ENCODE measurements around the gene SAMM50. TPM values are rescaled to one million over a fixed set of nuclear protein-coding genes. Genes with fewer than 3 reads are reported as not detected.

SAMM50 gene
- total and polyA plus RNA-seq, 2 experiments from 2014 or later, result 58.6 to 60.3 TPM

DNA sequence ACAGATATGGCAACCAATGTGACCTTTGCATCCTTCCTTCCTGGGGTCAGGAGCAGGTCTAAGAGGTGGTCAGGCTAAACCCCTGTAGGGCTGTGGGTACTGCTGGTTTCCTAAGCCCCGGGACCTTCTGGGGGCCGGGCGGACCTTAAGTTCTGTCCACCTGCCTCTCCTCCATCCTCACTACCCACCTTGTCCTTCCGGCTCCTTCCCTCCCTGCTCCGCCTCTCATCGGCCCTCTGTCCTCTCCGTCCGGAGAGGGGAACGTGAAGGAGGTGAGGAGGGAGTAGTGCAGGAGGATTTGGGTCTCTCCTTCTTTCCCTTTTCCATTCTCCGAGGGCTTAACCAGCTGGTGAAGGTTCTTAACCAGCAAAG lies 40.5 kb downstream of the SAMM50 start (continued):
- TF ChIP-seq, protein P1, sequence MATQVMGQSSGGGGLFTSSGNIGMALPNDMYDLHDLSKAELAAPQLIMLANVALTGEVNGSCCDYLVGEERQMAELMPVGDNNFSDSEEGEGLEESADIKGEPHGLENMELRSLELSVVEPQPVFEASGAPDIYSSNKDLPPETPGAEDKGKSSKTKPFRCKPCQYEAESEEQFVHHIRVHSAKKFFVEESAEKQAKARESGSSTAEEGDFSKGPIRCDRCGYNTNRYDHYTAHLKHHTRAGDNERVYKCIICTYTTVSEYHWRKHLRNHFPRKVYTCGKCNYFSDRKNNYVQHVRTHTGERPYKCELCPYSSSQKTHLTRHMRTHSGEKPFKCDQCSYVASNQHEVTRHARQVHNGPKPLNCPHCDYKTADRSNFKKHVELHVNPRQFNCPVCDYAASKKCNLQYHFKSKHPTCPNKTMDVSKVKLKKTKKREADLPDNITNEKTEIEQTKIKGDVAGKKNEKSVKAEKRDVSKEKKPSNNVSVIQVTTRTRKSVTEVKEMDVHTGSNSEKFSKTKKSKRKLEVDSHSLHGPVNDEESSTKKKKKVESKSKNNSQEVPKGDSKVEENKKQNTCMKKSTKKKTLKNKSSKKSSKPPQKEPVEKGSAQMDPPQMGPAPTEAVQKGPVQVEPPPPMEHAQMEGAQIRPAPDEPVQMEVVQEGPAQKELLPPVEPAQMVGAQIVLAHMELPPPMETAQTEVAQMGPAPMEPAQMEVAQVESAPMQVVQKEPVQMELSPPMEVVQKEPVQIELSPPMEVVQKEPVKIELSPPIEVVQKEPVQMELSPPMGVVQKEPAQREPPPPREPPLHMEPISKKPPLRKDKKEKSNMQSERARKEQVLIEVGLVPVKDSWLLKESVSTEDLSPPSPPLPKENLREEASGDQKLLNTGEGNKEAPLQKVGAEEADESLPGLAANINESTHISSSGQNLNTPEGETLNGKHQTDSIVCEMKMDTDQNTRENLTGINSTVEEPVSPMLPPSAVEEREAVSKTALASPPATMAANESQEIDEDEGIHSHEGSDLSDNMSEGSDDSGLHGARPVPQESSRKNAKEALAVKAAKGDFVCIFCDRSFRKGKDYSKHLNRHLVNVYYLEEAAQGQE (IDR thresholded peaks at IDR 0.05; ENCODE audit: unreplicated experiment), result no peak
- no peak for TF ChIP-seq EZH2phosphoT487 (IDR thresholded peaks at IDR 0.05; ENCODE audit: unreplicated experiment)
- no peak for TF ChIP-seq NANOG (IDR thresholded peaks at IDR 0.05; ENCODE audit: borderline replicate concordance)

DNA sequence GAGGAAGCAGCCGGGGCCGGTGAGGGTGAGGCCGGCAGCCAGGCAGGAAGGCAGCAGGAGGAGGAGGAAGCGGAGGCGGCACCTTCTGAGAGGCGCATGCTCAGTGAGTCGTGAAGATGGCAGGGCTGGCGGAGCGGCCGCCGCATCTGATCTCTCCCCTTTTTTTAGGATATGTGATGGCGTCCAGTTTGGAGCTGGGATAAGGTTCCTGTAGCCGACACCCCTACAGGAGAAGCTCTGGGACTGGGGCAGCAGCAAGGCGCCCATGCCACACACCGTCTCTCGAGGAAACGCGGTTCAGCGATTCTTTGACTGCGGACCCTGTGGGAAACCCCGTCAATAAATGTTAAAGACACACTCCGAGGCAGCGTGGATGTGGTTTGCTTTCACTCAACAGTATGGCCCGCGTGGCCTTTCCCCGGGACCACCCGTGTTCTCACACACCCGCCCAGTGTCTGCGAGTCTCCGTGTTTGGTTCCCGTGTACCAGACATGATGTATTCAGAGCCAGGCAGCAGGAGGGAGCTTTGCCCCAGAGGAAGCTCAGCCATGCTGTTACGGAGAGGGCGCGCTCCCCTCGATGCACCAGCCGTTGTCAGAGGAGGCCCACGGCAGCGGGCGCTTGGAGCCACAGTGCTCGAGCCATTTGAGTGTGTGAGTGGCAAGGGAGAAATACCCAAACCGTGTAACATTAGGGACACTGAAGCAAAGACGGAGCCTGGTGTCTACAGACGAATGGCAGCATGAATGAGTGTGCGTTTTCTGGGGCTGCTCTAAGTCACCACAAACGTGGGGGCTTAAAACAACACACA lies 41.1 kb downstream of the SAMM50 start:
- H3K27ac ChIP-seq (ENCODE audit: low read depth), result peak overlapping the region; percentile 55; the same call in 1 of the 2 replicates
- no peak overlapping the region for H2AFZ ChIP-seq
- H3K4me1 ChIP-seq (ENCODE audit: insufficient read depth), result no peaks in the 10 kb centered on the region
- no peaks in the 10 kb centered on the region for H3K9me3 Mint-ChIP-seq
- H3K9me2 ChIP-seq (ENCODE audit: insufficient read depth), result no peaks in the 10 kb centered on the region
- peaks cover 10% of the 10 kb centered on the region; the same call in 2 of the 3 replicates for H3K4me1 Mint-ChIP-seq
- no peaks in the 10 kb centered on the region; the same call in none of the 2 replicates for H4K20me1 ChIP-seq (replicated peaks; ENCODE audit: insufficient read depth)
- H3F3A ChIP-seq (replicated peaks; ENCODE audit: low read depth), result 0 out of 2 replicates have a peak, but pooled peaks cover 7% of the 10 kb centered on the region
- no peak for ATAC-seq
- peaks cover 62% of the 10 kb centered on the region for H3K36me3 Mint-ChIP-seq (ENCODE audit: low read depth)
- H3K36me3 ChIP-seq (ENCODE audit: insufficient read depth), result peaks cover 8% of the 10 kb centered on the region; the same call in 1 of the 2 replicates
- no peak for DNase-seq (ENCODE audit: low spot score)
- no peak overlapping the region for H3K4me3 ChIP-seq
- H3K27ac Mint-ChIP-seq, result peak overlapping the region; percentile 56
- H3K79me2 ChIP-seq (replicated peaks; ENCODE audit: insufficient read depth), result 0 out of 2 replicates have a peak, but pooled peaks cover 3% of the 10 kb centered on the region
- H3K27me3 Mint-ChIP-seq (ENCODE audit: insufficient read depth, low read depth, poor library complexity), result peaks cover 7% of the 10 kb centered on the region
- H3K4me2 ChIP-seq, result no peak overlapping the region
- no peaks in the 10 kb centered on the region for H3K27me3 ChIP-seq (ENCODE audit: insufficient read depth)
- H3K4me3 Mint-ChIP-seq, result no peak overlapping the region
- no peak for TF ChIP-seq CREB1 (CRISPR knock-in tag; IDR thresholded peaks at IDR 0.05; ENCODE audit: low read depth)
- no peak for TF ChIP-seq POLR2AphosphoS5 (IDR thresholded peaks at IDR 0.05; ENCODE audit: low read depth)
- TF ChIP-seq ZNF114 (CRISPR knock-in tag; IDR thresholded peaks at IDR 0.05), result no peak
- TF ChIP-seq EZH2phosphoT487 (IDR thresholded peaks at IDR 0.05; ENCODE audit: unreplicated experiment), result no peak
- TF ChIP-seq, protein P2, sequence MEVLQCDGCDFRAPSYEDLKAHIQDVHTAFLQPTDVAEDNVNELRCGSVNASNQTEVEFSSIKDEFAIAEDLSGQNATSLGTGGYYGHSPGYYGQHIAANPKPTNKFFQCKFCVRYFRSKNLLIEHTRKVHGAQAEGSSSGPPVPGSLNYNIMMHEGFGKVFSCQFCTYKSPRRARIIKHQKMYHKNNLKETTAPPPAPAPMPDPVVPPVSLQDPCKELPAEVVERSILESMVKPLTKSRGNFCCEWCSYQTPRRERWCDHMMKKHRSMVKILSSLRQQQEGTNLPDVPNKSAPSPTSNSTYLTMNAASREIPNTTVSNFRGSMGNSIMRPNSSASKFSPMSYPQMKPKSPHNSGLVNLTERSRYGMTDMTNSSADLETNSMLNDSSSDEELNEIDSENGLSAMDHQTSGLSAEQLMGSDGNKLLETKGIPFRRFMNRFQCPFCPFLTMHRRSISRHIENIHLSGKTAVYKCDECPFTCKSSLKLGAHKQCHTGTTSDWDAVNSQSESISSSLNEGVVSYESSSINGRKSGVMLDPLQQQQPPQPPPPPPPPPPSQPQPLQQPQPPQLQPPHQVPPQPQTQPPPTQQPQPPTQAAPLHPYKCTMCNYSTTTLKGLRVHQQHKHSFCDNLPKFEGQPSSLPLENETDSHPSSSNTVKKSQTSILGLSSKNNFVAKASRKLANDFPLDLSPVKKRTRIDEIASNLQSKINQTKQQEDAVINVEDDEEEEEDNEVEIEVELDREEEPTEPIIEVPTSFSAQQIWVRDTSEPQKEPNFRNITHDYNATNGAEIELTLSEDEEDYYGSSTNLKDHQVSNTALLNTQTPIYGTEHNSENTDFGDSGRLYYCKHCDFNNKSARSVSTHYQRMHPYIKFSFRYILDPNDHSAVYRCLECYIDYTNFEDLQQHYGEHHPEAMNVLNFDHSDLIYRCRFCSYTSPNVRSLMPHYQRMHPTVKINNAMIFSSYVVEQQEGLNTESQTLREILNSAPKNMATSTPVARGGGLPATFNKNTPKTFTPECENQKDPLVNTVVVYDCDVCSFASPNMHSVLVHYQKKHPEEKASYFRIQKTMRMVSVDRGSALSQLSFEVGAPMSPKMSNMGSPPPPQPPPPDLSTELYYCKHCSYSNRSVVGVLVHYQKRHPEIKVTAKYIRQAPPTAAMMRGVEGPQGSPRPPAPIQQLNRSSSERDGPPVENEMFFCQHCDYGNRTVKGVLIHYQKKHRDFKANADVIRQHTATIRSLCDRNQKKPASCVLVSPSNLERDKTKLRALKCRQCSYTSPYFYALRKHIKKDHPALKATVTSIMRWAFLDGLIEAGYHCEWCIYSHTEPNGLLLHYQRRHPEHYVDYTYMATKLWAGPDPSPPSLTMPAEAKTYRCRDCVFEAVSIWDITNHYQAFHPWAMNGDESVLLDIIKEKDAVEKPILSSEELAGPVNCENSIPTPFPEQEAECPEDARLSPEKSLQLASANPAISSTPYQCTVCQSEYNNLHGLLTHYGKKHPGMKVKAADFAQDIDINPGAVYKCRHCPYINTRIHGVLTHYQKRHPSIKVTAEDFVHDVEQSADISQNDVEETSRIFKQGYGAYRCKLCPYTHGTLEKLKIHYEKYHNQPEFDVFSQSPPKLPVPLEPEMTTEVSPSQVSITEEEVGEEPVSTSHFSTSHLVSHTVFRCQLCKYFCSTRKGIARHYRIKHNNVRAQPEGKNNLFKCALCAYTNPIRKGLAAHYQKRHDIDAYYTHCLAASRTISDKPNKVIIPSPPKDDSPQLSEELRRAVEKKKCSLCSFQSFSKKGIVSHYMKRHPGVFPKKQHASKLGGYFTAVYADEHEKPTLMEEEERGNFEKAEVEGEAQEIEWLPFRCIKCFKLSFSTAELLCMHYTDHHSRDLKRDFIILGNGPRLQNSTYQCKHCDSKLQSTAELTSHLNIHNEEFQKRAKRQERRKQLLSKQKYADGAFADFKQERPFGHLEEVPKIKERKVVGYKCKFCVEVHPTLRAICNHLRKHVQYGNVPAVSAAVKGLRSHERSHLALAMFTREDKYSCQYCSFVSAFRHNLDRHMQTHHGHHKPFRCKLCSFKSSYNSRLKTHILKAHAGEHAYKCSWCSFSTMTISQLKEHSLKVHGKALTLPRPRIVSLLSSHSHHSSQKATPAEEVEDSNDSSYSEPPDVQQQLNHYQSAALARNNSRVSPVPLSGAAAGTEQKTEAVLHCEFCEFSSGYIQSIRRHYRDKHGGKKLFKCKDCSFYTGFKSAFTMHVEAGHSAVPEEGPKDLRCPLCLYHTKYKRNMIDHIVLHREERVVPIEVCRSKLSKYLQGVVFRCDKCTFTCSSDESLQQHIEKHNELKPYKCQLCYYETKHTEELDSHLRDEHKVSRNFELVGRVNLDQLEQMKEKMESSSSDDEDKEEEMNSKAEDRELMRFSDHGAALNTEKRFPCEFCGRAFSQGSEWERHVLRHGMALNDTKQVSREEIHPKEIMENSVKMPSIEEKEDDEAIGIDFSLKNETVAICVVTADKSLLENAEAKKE (CRISPR knock-in tag; IDR thresholded peaks at IDR 0.05), result no peak
- no peak for TF ChIP-seq ZNF331 (CRISPR knock-in tag; IDR thresholded peaks at IDR 0.05; ENCODE audit: low read depth)
- TF ChIP-seq JUNB (IDR thresholded peaks at IDR 0.05; ENCODE audit: unreplicated experiment), result no peak
- TF ChIP-seq, protein P1 (IDR thresholded peaks at IDR 0.05; ENCODE audit: unreplicated experiment), result no peak
